GM18870 (cell line): ENCODE data around the gene ATPAF2.

Experiments used
- ATAC-seq: cut with Tn5 transposase; IDR thresholded peaks from one replicate; pipeline ENCODE4 v1.9.1; 2021; ENCODE audit warnings: moderate library complexity; ENCODE audit not compliant: unreplicated experiment

ATPAF2 gene

DNA sequence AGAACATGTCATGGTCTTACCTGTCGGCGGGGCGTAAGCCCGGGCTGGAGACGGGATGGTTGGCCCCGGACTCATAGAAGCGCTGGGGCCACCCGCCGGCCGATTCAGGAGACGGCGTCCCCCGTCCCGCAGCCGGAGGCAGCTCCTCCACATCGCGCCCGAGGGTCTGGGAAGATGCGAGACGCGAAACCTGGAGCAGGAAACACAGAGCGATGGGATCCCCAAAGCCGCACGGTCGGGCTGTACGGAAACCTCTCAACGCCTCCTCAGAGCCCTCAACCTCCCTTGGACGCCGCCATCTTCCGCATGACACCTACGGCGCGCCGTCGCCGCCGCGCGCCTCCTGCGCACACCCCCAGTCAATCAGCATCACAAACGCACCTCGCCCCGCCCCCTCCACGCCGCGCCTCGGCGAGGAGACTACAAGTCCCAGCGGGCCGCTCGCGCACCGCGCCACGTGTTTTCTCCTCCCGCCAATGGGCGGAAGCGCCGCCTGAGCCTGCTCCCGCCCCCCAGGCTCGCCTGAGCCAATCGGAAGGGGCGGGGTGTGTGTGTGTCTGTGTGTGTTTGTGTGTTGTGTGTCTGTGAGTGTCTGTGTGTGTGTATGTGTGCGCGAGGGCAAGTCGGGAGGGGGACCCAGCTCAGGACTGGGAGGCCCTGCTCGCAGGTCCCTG is at the start of gene ATPAF2, which contains the start of gene GID4:
TSS of gene ATPAF2 (minus strand) at position 308 of the 674 bp plus-strand sequence. CDS start at position 153, 155 bp downstream.
TSS of gene GID4 (plus strand) at position 548 of the 674 bp plus-strand sequence. CDS start at position 605, 57 bp downstream.
- ATAC-seq, result peak; percentile 84

- no peak for ATAC-seq
These were observed 48.9 kb upstream of the ATPAF2 start, which contains the start of gene DRG2 for GRCh38 chr17:18087610-18088491. DRG2 (plus strand) TSS chr17:18087948; CDS start chr17:18088024, 76 bp downstream.

GRCh38 chr17:18084256-18084655 is 45.3 kb upstream of the ATPAF2 start:
- no peak for ATAC-seq

- no peak for ATAC-seq
These were observed 40.6 kb upstream of the ATPAF2 start for GRCh38 chr17:18079543-18079942.

GRCh38 chr17:18076936-18077335 is 38.0 kb upstream of the ATPAF2 start:
- no peak for ATAC-seq

DNA sequence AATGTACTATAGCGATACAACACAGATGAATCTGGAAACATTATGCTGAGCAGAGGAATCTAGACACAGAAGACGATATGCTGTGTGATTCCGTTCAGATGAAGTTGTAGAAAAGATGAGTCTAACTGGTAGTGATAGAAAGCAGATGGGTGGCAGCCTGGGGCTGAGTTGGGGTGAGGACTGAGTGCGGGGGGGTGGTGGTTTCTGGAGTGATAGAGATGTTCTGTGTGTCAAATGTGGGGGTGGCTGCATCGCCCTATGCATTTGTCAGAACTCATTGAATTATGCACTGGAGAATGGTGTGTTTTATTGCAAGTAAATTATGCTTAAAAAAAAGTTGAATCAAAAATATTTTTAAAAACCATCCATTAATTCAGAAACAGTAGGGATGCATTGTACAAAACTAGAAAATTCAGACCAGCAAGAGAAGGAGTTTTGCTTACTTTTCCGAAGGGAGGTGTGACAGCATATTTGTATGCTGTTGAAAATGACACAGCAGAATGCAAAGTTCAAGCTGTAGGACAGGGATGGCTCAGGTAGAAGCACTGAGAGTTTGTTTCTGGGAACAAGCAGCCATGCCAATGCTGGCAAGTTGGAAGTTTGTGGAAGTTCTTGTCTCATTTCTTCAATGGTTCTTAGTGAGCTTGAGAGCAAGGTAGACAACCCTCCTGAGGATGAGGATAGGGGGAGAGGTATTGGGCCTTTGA is 35.8 kb upstream of the ATPAF2 start:
- no peak for ATAC-seq

DNA sequence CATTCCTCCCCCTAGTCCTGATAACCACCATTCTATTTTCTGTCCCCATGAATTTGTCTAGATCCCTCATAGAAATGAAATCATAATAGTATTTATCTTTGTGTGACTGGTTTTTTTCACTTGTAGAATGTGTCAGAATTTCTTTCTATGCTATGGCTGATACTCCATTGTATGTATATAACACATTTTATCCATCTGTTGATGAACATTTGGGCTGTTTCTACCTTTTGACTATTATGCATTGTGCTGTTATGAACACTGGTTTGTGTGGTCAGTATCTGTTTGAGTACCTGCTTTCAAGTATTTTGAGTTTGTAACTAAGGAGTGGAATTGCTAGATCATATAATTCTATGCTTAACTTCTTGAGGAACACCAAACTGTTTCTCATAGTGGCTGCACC is 32.8 kb upstream of the ATPAF2 start:
- no peak for ATAC-seq

DNA sequence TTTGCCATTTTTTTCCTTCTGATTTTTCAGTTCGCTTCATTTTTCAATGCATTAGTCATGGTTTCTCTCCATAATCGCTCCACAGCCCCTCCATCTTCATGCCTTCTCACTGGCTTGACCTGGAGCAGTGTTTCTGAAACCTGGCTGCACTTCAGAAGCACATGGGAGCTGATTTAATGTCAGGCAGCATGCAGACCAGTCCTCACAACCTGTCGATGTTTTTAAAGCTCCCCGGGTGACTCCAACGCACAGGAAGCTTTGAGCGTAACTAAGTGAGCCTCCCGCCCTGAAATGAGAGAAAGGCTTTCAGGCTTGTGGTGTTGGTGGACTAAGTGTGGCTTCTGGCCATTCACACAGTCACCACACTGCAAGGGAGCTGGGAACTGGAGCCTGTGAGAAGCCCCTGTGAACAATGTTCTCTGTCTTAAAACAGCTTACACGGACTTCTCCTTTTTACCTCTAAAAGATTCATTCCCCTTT is 31.9 kb upstream of the ATPAF2 start:
- ATAC-seq, result no peak

- ATAC-seq, result no peak
These were observed 30.1 kb upstream of the ATPAF2 start for GRCh38 chr17:18069101-18069500.

GRCh38 chr17:18066866-18067265 is 27.9 kb upstream of the ATPAF2 start:
- no peak for ATAC-seq

- no peak for ATAC-seq
These were observed 26.6 kb upstream of the ATPAF2 start for GRCh38 chr17:18065546-18065945.

DNA sequence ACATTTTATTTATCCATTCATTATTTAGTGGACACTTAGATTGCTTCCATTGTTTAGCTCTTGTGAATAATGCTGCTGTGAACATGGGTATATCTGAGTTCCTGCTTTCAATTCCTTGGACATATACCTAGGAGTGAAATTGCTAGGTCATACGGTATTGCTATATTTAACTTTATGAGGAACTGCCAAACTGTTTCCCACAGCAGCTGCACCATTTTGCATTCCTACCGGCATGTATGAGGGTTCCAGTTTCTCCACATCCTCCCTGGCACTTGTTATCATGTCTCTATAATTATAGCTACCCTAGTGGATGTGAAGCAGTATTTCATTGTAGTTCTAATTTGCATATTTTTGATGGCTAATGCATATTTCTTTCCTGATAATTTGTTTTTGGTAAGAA is 25.1 kb upstream of the ATPAF2 start:
- no peak for ATAC-seq

DNA sequence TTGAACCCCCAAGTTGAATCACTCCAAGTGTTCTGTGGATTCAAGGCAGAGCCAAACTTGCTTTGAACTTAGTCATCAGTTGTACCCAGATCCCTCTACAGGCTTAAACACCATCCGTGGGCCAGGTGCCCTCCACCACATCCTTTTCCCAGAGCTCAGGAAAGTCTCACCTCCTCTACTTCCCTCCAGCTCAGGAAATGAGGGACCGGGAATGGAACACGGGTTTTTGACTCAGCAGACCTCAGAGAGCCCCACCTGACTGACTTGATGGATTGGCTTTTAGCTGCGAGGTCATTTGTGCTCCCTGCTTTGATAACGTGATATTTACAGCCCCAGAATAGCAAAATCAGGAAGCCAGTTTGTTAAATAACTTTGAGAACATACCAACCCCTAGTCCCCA is 20.3 kb upstream of the ATPAF2 start:
- no peak for ATAC-seq

GRCh38 chr17:18056214-18056613 is 17.2 kb upstream of the ATPAF2 start:
- ATAC-seq, result no peak

GRCh38 chr17:18055597-18055996 is 16.6 kb upstream of the ATPAF2 start:
- ATAC-seq, result no peak

- ATAC-seq, result no peak
These were observed 6.9 kb upstream of the ATPAF2 start for GRCh38 chr17:18045691-18046350.

- ATAC-seq, result no peak
These were observed 5.6 kb upstream of the ATPAF2 start for GRCh38 chr17:18044609-18045008.

DNA sequence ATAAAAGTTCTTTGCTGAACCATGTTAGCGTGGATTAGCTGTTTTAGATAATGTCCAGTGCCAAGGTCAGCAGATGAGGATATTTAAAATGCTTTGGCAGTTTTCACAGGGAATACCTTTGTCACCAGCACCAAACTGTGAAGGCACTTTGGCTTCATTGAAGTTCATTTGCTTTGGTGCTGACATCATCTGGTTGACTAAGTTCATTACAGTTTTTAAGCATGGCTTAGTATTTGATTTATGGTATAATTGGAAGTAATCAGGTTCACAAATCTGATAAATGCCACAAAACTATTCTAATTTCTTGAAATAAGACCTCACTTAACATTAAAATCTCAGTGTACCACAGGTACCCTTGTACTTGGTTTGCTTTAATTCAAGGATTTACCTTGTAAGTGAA is 4.5 kb upstream of the ATPAF2 start:
- ATAC-seq, result no peak

DNA sequence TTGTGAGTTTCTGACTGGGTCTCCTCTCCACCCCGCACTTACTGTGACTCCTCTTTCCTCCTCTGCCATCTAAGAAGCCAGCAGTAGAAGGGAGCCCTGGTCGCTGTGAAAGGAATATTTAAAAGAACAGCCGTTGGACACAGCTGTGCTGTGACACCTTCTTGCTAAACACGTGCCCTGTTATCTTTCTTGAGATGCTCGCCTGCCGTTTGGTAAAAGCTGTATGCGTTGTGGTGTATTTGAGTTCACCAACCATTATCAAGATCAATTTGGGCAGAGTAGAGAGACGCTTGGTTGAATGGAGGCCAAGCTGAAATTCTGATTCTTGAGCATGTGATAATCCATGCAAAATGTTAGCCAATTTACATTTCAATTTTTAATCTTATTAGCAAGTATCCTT is 4.0 kb upstream of the ATPAF2 start:
- ATAC-seq, result no peak

- ATAC-seq, result no peak
These were observed 2.8 kb upstream of the ATPAF2 start for GRCh38 chr17:18041776-18042175.
